Body of pancreas (tissue), 4 donors: ENCODE data around the gene ZNF264. TPM values are rescaled to one million over a fixed set of nuclear protein-coding genes. Genes with fewer than 3 reads are reported as not detected.

ENCODE experiments used
- ATAC-seq: fragments of 150-250 bp; one replicate; pipeline ENCODE4 v1.9.1; 2016
- DNase-seq, 4 donors: peaks; one replicate each; pipeline ENCODE4 v3.0.0-alpha.2; 2019
- H3K27ac ChIP-seq, 4 donors: fragments of 200-600 bp; sonication (generic); 1 replicate in 3 of 4; 2 replicates in 1 of 4; pipeline versions ENCODE4 v1.5.1 to v1.6.1; 2016 to 2019; ENCODE audit warnings: mild to moderate bottlenecking in 1 of 4, mixed read lengths in 1 of 4, moderate library complexity in 1 of 4
- H3K27me3 ChIP-seq, 2 donors: fragments of 200-600 bp; sonication (generic); one replicate each; pipeline ENCODE4 v1.6.0; 2016; ENCODE audit warnings: mild to moderate bottlenecking in 1 of 2
- H3K36me3 ChIP-seq, 2 donors: fragments of 200-600 bp; sonication (generic); replicated peaks in 1 of 2; 2 replicates each; pipeline ENCODE4 v1.5.1; 2016; ENCODE audit warnings: low read depth in 2 of 2; ENCODE audit not compliant: insufficient read depth in 1 of 2
- H3K4me1 ChIP-seq: fragments of 200-600 bp; sonication (generic); one replicate; pipeline ENCODE4 v1.6.0; 2016
- H3K4me3 ChIP-seq, 2 donors: fragments of 200-600 bp; sonication (generic); 1 replicate in 1 of 2; 2 replicates in 1 of 2; pipeline ENCODE4 v1.5.1; 2016 to 2019
- H3K9me3 ChIP-seq, 3 donors: fragments of 200-600 bp; sonication (generic); 1 replicate in 2 of 3; 2 replicates in 1 of 3; pipeline ENCODE4 v1.5.1; 2016
- POLR2A ChIP-seq, 3 donors: fragments of 450-650 bp; IDR thresholded peaks; one replicate each; pipeline ENCODE4 v1.6.1; 2016; ENCODE audit warnings: antibody characterized with exemption in 3 of 3, mild to moderate bottlenecking in 2 of 3
- WGBS, 2 donors: methylation state at CpG; one replicate each; pipeline ENCODE4 v1.1.5; 2017; 5-methylcytosine and 5-hydroxymethylcytosine counted together
- intact Hi-C: fragments of 100-400 bp; cut with DNase I; formaldehyde crosslinking; loops from one replicate; pipeline ENCODE4 v1.15.1; 2023
- total RNA-seq, 2 donors: library from RNA; depleted of rRNA; stranded (reverse); fragments of >200 nt; gene quantifications; one replicate each; pipeline ENCODE4 v1.1.0, GENCODE V29; 2016
- TF ChIP-seq, protein P1 (sequence below), 7 experiments: fragments of 450-650 bp in 4 of 7; fragments of 200-600 bp in 3 of 7; sonication (generic) in 3 of 7; IDR thresholded peaks; one replicate each; pipeline ENCODE4 v1.5.1; 2016 to 2019; ENCODE audit warnings: antibody characterized with exemption in 7 of 7

ZNF264 gene
- total RNA-seq, 2 donors from 2014 or later = 17.1 to 35.0 TPM

DNA sequence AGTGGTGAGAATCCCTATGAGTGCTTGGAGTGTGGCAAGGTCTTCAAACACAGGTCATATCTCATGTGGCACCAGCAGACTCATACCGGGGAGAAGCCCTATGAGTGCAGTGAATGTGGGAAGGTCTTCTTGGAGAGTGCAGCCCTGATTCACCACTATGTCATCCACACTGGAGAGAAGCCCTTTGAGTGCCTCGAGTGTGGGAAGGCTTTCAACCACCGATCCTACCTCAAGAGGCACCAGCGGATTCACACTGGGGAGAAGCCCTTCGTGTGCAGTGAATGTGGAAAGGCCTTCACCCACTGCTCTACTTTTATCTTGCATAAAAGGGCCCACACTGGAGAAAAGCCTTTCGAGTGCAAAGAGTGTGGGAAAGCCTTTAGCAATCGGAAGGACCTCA is 20.8 kb downstream of the ZNF264 start:
- Histone ChIP-seq H3K27me3 (no peaks in the 10 kb centered on the region), H3K36me3 (peaks cover 22% of the 10 kb centered on the region in 2 donors), H3K4me3 (no peak overlapping the region), H3K4me1 (no peaks in the 10 kb centered on the region), H3K9me3 (peaks cover 0 to 39% (median 0%) of the 10 kb centered on the region in 3 donors), H3K27ac (no peak overlapping the region)
- DNase-seq (no peak), ATAC-seq (no peak)
- TF ChIP-seq, protein P1, sequence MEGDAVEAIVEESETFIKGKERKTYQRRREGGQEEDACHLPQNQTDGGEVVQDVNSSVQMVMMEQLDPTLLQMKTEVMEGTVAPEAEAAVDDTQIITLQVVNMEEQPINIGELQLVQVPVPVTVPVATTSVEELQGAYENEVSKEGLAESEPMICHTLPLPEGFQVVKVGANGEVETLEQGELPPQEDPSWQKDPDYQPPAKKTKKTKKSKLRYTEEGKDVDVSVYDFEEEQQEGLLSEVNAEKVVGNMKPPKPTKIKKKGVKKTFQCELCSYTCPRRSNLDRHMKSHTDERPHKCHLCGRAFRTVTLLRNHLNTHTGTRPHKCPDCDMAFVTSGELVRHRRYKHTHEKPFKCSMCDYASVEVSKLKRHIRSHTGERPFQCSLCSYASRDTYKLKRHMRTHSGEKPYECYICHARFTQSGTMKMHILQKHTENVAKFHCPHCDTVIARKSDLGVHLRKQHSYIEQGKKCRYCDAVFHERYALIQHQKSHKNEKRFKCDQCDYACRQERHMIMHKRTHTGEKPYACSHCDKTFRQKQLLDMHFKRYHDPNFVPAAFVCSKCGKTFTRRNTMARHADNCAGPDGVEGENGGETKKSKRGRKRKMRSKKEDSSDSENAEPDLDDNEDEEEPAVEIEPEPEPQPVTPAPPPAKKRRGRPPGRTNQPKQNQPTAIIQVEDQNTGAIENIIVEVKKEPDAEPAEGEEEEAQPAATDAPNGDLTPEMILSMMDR (IDR thresholded peaks at IDR 0.05) = no peak
- TF ChIP-seq POLR2A (IDR thresholded peaks at IDR 0.05) = no peak
- WGBS, 2 donors = 91 to 100% methylated on average over 4 to 7 of the region's 7 CpGs
- intact Hi-C loops = no loop called here

DNA sequence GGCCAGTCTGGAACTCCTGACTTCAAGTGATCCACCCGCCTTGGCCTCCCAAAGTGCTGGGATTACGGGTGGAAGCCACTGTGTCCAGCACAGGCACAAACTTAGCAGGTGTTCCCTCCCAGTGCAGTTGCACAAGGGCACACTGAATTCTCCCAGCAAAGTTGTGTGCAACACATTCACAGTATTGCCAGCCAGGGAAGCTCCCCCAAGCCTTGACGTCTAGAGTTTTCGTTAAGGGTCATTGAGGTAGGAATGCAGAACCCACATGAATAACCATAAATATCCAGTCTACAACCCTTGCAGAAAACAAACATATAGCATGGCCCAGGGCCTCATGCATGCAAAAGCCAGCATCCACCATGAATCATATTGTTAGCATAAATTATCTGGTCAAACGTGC is 36.2 kb downstream of the ZNF264 start:
- DNase-seq = no peak
- no peak for ATAC-seq
- WGBS, 2 donors = 53 to 78% methylated on average over 3 to 5 of the region's 5 CpGs
- intact Hi-C loops = no loop called here
- no peaks in the 10 kb centered on the region for H3K36me3 ChIP-seq
- no peak overlapping the region for H3K4me3 ChIP-seq
- H3K27ac ChIP-seq = no peak overlapping the region
- TF ChIP-seq, protein P1 (IDR thresholded peaks at IDR 0.05) = no peak
- no peak for TF ChIP-seq POLR2A (IDR thresholded peaks at IDR 0.05)
- no peaks in the 10 kb centered on the region for H3K4me1 ChIP-seq
- H3K9me3 ChIP-seq = no peaks in the 10 kb centered on the region
- no peaks in the 10 kb centered on the region for H3K27me3 ChIP-seq

DNA sequence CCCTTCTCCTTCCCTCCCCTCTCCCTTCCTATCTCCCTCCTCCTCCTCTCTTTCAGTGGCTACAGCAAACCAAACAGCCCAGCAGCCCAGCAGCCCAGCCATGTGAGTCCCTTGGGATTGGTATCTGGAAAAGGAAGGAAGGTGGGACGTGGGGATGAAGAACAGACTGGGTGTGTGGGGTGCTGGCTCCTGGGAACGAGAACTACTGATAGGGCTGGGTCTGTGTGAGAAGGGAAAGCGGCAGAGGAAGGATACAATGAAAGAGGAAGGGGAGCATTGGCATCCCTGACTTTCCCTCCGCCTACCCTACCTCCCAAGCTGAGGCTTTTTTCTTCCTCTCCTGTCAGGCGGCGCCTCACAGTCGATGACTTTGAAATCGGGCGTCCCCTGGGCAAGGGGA is 40.4 kb downstream of the ZNF264 start:
- Histone ChIP-seq H3K27me3 (no peaks in the 10 kb centered on the region), H3K4me1 (no peaks in the 10 kb centered on the region), H3K27ac (no peak overlapping the region), H3K9me3 (no peaks in the 10 kb centered on the region), H3K4me3 (no peak overlapping the region), H3K36me3 (no peaks in the 10 kb centered on the region)
- DNase-seq = no peak
- no peak for ATAC-seq
- TF ChIP-seq POLR2A (IDR thresholded peaks at IDR 0.05) = no peak
- TF ChIP-seq, protein P1 (IDR thresholded peaks at IDR 0.05) = no peak
- WGBS, 2 donors = 73 to 74% methylated on average over 9 of the region's 9 CpGs
- intact Hi-C loops = no loop called here

DNA sequence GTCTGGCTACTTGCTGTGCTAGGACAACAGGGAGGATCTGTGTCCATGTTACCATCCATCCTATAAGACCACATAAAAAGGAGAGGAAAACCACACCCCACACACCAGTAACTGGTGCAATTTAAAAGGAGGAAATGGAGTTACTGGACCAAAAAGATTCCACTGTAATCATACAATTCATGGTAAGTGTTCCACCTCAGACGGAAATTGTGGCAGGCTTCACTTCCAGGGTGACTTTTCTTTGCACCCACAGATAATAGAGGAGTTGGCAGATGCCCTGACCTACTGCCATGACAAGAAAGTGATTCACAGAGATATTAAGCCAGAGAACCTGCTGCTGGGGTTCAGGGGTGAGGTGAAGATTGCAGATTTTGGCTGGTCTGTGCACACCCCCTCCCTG is 41.9 kb downstream of the ZNF264 start:
- Histone ChIP-seq H3K4me3 (no peak overlapping the region), H3K36me3 (no peaks in the 10 kb centered on the region), H3K27me3 (no peaks in the 10 kb centered on the region), H3K4me1 (no peaks in the 10 kb centered on the region), H3K27ac (no peak overlapping the region), H3K9me3 (no peaks in the 10 kb centered on the region)
- no peak for ATAC-seq
- intact Hi-C loops = no loop called here
- WGBS, 2 donors = 68 to 73% methylated on average over 1 of the region's 1 CpG
- TF ChIP-seq, protein P1 (IDR thresholded peaks at IDR 0.05) = no peak
- no peak for TF ChIP-seq POLR2A (IDR thresholded peaks at IDR 0.05)
- DNase-seq = no peak

DNA sequence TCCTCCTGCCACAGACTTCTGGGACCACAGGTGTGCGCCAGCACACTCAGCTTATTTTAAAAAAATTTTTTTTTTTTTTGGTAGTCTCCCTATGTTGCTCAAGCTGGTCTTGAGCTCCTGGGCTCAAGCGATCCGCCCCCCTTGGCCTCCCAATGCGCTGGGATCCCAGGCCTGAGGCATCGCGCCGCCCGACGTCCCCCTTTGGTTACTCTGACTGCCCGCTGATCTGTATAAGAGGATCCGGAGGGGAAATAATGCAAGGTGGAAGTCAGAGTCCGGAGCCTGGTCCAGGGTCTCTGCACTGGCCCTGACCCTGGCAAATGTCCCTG is 48.6 kb downstream of the ZNF264 start:
- DNase-seq (no peak), ATAC-seq (no peak)
- Histone ChIP-seq H3K36me3 (peaks cover 4 to 6% of the 10 kb centered on the region in 2 donors), H3K4me1 (peaks cover 26% of the 10 kb centered on the region), H3K27me3 (no peaks in the 10 kb centered on the region), H3K9me3 (no peaks in the 10 kb centered on the region), H3K27ac (peak overlapping the region; percentile 70 to 91 (median 83)), H3K4me3 (peak overlapping the region; percentile 67 to 73)
- intact Hi-C loops = no loop called here
- TF ChIP-seq, protein P1 (IDR thresholded peaks at IDR 0.05) = no peak
- no peak for TF ChIP-seq POLR2A (IDR thresholded peaks at IDR 0.05)
- 21 to 50% methylated on average over 3 to 12 of the region's 12 CpGs for WGBS, 2 donors
